HG03064 (cell line): ENCODE data around the gene FAM181A.

Source experiments
- ATAC-seq: cut with Tn5 transposase; IDR thresholded peaks from one replicate; pipeline ENCODE4 v1.9.1; 2021; ENCODE audit warnings: low read depth; ENCODE audit not compliant: unreplicated experiment

Gene FAM181A

GRCh38 chr14:93926873-93927799 lies at the start of gene FAM181A:
Gene FAM181A, plus strand, starts transcription at chr14:93927344. Its CDS starts 942 bp downstream, at chr14:93928286.
- ATAC-seq = no peak

DNA sequence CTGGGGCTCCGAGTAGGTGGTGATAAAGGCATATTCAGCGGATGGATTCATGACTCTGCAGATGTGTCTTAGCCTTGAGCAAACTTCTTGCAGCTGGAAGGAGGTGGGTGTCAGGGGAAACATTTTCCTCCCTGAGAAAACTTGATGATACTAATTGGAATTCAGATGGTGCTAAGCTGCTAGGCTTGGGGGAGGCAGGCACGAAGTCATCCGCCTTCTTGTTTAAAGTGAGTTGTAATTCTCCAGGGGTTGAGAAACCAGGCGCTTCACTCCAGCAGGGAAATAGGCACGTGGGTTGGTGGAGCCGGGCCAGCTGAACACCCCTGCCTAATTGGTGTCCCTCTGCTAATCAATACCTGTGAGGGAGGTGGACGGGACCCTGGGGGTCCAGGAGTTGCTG lies 48.9 kb upstream of the FAM181A start:
- no peak for ATAC-seq

- no peak for ATAC-seq
These were observed 48.3 kb upstream of the FAM181A start for GRCh38 chr14:93878871-93879270.

GRCh38 chr14:93879362-93879983 lies 47.7 kb upstream of the FAM181A start:
- ATAC-seq = no peak

DNA sequence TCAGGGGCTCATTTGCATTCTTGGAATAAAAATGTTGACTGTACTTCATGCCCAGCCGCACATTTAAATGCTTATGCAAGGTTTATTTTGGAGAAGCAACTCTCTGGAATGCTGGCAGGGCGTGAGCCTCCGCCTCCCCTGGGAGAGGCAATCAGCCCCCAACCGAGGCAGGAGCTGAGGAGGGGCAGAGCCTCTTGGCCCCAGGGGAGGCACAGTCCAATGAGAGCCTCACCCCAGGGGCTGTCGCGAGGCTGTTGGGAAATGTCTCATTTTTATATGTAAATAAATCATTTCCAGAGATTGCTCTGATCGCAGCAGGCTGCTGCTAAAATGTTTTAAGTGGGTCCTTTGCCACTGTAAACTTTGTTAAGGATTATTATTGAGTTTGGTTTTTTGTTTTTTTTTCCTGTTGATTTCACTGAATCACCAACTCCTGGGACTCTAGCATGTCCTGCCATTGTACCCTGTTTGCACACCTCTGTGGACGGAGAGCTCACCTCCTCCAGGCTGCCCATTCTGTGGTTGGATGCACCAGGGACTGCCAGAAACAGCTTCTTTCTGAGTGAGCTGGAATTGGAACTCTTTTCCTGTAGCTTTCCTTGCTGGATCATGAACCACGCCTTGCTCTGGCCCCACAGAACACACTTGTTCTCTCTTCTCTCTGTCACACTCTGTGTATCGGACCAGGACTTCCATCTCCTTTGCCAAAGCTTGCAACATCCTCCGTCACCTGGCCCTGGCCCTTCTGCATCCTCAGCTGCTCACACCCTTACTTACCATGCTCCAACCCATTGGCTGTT lies 46.9 kb upstream of the FAM181A start:
- ATAC-seq = no peak

DNA sequence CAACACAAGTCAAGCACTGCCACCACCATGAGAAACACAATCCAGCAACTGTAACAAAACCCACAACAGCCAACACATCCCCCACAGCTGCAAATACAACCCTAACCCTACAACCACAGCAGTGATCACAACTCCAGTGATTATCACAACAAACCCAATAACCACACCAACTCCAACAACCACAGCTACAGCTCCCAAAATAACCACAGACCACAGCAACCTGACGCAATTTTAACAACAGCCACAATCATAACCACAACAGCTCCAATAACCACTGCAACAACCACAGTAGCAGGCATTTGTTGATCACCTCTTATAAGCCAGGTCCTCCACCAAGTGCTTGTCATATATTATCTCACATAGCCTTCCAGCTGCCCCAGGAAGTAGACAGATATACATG lies 42.2 kb upstream of the FAM181A start:
- ATAC-seq = no peak

DNA sequence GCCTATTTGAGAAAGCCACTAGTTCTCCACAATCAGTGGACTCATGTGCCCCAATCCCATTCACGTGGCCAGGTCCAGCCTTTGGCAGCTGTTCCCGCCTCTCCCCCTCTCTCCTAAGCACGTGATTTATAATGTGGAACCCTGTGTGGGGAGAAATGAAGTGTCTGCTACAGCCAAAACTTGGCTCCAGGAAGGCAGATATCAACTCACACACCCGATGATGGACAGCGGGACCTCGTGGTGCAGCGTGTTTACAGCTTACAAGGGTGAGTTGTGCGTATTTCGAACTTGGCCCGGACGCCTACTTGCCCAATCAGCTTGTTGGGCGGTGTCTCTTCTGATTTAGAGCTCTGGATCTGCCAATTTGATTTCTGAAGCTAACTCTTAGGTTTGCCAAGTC lies 38.1 kb upstream of the FAM181A start:
- ATAC-seq = no peak

DNA sequence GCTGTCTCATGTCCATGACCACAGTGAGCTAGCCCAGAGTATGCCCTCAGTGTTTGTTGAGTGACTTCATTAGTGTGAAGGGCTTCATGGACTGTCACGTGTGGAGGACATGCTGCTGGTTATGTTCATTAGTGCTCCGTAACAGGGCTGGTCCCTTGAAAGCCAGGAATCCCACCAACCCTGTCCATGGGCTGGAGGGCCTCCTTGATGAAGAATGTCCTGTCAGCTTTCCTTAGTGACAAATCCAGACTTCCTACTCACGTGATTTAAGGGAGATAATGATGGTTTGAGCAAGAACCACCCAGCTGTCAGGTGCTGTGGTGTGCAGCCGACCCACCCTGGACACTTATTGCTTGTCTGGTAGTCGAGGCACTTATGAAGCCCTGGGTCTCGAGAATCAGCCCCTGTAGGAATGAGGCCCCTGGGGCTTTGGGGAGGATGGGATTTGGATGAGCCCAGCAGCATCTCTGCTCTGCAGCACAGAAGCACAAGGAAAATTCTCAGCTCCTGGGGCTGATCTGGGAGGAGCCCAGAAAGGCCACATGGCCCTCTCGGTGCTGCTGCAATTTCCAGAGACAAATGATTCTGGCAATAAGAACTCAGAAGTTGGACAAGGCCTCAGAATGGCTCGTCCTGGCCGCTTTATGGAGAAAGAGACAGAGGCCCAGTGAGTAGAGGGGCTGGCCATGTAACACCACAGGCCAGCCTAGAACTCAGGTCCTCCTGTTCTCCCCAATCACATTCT lies 37.2 kb upstream of the FAM181A start:
- ATAC-seq = no peak

GRCh38 chr14:93891756-93892504 lies 35.2 kb upstream of the FAM181A start:
- no peak for ATAC-seq

DNA sequence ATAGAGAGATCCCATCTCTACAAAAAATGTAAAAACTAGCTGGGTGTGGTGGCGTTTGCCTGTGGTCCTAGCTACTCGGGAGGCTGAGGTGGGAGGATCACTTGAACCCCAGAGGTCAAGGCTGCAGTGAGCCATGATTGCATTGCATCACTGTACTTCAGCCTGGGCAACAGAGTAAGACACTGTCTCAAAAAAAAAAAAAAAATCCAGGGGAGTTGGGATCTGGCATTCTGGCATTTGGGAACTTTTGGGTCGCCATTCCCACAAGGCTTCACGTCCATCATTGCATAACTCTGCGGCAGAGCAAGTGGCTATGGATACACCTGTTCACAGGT lies 34.7 kb upstream of the FAM181A start:
- no peak for ATAC-seq

GRCh38 chr14:93892923-93893558 lies 34.1 kb upstream of the FAM181A start:
- no peak for ATAC-seq

- ATAC-seq = no peak
These were observed 33.4 kb upstream of the FAM181A start for GRCh38 chr14:93893661-93894261.

DNA sequence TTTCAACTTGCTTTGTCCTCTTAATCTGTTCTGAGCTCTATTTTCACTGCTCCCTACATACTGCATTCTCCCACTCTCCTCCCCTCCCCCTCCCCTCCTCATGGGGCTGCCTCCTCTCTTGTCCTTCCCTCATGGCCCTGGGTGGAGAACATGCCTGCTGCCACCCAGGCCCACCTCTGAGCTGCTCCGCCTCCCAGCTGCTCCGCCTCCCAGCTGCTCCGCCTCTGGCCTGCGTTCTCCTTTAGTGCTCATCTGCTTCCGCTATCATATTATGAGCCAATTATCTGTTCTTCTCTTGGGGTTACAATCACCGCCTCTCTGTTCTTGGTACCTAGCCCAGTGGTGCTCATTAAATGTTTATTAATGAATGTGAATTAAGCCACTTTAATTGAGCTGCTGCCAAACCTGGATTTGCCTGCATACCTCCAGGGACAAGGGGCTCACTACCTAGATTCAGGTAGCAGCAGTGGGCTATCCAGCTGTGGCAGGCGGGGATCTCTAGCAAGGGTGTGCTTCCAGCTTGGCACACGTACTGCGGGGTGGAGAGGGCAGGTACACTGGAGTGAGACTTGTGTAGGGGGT lies 32.0 kb upstream of the FAM181A start:
- ATAC-seq = no peak

- no peak for ATAC-seq
These were observed 29.7 kb upstream of the FAM181A start for GRCh38 chr14:93897476-93897845.

- no peak for ATAC-seq
These were observed 29.0 kb upstream of the FAM181A start for GRCh38 chr14:93898081-93898611.

DNA sequence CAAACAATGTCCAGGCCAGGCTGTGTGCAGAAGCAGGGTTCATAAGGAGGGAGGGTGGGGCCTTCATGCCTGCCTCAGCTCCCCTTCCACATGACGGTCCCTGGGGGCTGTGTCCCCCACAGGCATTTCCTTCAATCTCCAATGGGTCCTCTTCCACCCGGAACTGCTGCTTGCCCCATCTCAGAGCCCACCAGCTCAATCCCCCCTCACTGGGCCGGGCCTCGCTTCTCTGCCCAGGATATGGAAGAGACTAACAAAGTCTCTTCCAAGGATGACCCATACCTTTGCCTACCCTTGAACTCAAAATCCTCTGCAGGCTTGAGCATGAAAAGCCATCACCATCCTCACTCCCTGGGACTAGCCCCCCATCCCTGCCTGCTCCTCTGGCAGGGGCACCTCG lies 28.4 kb upstream of the FAM181A start:
- ATAC-seq = no peak

DNA sequence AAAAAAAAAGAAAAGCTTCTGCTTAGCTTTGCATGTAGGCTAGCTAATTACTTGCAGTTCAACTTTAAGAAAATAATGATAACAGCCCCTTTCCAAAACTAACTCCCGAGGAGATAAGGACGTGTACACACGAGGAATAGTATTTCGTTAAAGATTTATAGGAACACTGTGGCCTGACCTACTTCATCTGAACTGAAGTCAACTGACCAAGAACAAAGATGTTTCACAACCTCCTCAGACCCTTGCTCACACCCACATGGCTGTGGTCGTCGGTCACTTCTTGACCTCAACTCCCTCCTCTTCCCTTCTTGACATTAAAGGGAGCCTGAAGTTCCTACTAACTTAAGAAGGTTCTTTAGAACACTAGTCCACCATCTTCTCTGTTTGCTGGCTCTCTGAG lies 25.3 kb upstream of the FAM181A start:
- no peak for ATAC-seq

DNA sequence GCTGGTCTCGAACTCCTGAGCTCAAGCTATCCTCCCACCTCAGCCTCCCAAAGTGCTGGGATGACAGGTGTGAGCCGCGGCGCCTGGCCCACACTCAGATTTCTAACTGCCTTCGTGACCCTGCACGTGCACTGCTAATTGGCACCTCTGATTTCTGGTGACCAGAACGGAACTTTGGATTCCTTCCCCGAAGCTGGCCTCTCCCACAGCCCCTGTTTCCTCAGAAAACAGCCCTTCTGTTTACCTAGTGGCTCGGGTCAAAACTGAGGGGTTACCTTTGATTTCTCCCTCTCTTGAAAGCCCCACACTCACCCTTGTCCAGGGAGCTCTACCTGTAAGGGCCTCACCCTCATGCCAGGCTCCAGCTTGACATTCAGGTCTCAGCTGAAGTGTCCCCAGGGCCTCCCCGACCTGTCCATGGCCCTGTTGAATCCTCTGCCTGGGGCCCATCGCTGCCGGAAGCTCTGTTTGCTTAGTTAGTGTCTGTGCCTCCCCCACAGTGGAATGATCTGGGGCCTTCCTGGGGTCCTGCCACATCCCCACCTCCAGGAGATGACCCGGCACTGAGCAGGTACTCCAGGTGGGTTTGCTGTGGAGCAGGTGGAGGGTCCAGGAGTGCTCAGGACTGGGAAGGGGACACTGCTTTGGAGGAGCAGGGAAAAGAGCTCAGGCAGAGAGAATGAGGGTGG lies 24.4 kb upstream of the FAM181A start:
- ATAC-seq = no peak
